DND-41 (cell line): ENCODE results near the gene GP1BA.

Experiments used
- ATAC-seq: fragments of 200-7000 bp; cut with Tn5 transposase; 3 replicates; pipeline ENCODE4 v1.9.1; 2021; ENCODE audit warnings: low read depth; ENCODE audit not compliant: insufficient read depth
- DNase-seq: peaks from one replicate; pipeline ENCODE4 v3.0.0-alpha.2; 2020
- H2AFZ ChIP-seq: 2 replicates; pipeline ENCODE4 v1.6.0; 2012; ENCODE audit warnings: low read depth, low read length
- H3K27ac ChIP-seq: 2 replicates; pipeline ENCODE4 v1.5.1; 2012; ENCODE audit warnings: low read length, inconsistent platforms
- H3K27me3 ChIP-seq: fragments of 200-600 bp; sonication (generic); 2 replicates; pipeline ENCODE4 v1.6.0; 2012; ENCODE audit warnings: low read length, mild to moderate bottlenecking, inconsistent platforms; ENCODE audit not compliant: insufficient read depth, poor library complexity
- H3K36me3 ChIP-seq: 2 replicates; pipeline ENCODE4 v1.5.1; 2012; ENCODE audit warnings: low read length, inconsistent platforms; ENCODE audit not compliant: insufficient read depth
- H3K4me1 ChIP-seq: 2 replicates; pipeline ENCODE4 v1.5.1; 2012; ENCODE audit warnings: mild to moderate bottlenecking, low read length; ENCODE audit not compliant: insufficient read depth
- H3K4me2 ChIP-seq: 2 replicates; pipeline ENCODE4 v1.6.0; 2012; ENCODE audit warnings: mild to moderate bottlenecking, moderate library complexity, low read length, inconsistent platforms; ENCODE audit not compliant: insufficient read depth
- H3K4me3 ChIP-seq, 2 experiments: fragments of 200-600 bp in 1 of 2; shearing (Covaris generic) in 1 of 2; 2 replicates each; pipeline ENCODE4 v1.5.1; 2012 to 2016; ENCODE audit warnings: inconsistent platforms in 2 of 2, low read length in 2 of 2, mild to moderate bottlenecking in 2 of 2, low read depth in 1 of 2, moderate library complexity in 1 of 2
- H3K79me2 ChIP-seq: 2 replicates; pipeline ENCODE4 v1.6.0; 2012; ENCODE audit warnings: low read length, inconsistent platforms; ENCODE audit not compliant: insufficient read depth
- H3K9ac ChIP-seq: 2 replicates; pipeline ENCODE4 v1.6.0; 2012; ENCODE audit warnings: low read depth, mild to moderate bottlenecking, inconsistent platforms, low read length, moderate library complexity
- H3K9me3 ChIP-seq: 2 replicates; pipeline ENCODE4 v1.5.1; 2012; ENCODE audit warnings: low read length, moderate library complexity, mild to moderate bottlenecking, inconsistent platforms; ENCODE audit not compliant: insufficient read depth, severe bottlenecking
- H4K20me1 ChIP-seq: 2 replicates; pipeline ENCODE4 v1.6.0; 2012; ENCODE audit warnings: low read length; ENCODE audit not compliant: insufficient read depth
- EZH2 ChIP-seq: IDR thresholded peaks from 3 replicates; pipeline ENCODE4 v1.6.1; 2012; ENCODE audit warnings: borderline replicate concordance, low read depth, mild to moderate bottlenecking, moderate library complexity, low read length, inconsistent platforms; ENCODE audit not compliant: severe bottlenecking
- TF ChIP-seq, protein P1 (sequence below): IDR thresholded peaks from 2 replicates; pipeline ENCODE4 v1.5.1; 2012; ENCODE audit warnings: borderline replicate concordance, low read length, moderate library complexity, mild to moderate bottlenecking; ENCODE audit not compliant: poor library complexity, severe bottlenecking; ENCODE audit errors: extremely low read depth

GP1BA gene

GRCh38 chr17:4933646-4934045 lies 1.6 kb downstream of the GP1BA start:
- Histone ChIP-seq H4K20me1 (peaks cover 17% of the 10 kb centered on the region; the same call in 1 of the 2 replicates), H2AFZ (no peak overlapping the region), H3K4me2 (no peak overlapping the region), H3K27ac (no peak overlapping the region), H3K4me1 (peaks cover 8% of the 10 kb centered on the region), H3K79me2 (peaks cover 8% of the 10 kb centered on the region), H3K36me3 (peaks cover 22% of the 10 kb centered on the region), H3K9ac (no peak overlapping the region), H3K4me3 (no peak overlapping the region), H3K27me3 (no peaks in the 10 kb centered on the region), H3K9me3 (no peaks in the 10 kb centered on the region)
- DNase-seq: no peak
- TF ChIP-seq, protein P1, sequence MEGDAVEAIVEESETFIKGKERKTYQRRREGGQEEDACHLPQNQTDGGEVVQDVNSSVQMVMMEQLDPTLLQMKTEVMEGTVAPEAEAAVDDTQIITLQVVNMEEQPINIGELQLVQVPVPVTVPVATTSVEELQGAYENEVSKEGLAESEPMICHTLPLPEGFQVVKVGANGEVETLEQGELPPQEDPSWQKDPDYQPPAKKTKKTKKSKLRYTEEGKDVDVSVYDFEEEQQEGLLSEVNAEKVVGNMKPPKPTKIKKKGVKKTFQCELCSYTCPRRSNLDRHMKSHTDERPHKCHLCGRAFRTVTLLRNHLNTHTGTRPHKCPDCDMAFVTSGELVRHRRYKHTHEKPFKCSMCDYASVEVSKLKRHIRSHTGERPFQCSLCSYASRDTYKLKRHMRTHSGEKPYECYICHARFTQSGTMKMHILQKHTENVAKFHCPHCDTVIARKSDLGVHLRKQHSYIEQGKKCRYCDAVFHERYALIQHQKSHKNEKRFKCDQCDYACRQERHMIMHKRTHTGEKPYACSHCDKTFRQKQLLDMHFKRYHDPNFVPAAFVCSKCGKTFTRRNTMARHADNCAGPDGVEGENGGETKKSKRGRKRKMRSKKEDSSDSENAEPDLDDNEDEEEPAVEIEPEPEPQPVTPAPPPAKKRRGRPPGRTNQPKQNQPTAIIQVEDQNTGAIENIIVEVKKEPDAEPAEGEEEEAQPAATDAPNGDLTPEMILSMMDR: no peak
- no peak for TF ChIP-seq EZH2
- ATAC-seq: peak; percentile 18; the same call in 1 of the 3 replicates

- ATAC-seq (peak; percentile 46), DNase-seq (no peak)
- Histone ChIP-seq H3K27ac (no peak overlapping the region), H3K36me3 (peaks cover 25% of the 10 kb centered on the region), H2AFZ (no peak overlapping the region), H3K4me1 (peaks cover 14% of the 10 kb centered on the region), H3K79me2 (peaks cover 15% of the 10 kb centered on the region), H3K9me3 (no peaks in the 10 kb centered on the region), H4K20me1 (peaks cover 19% of the 10 kb centered on the region; the same call in 1 of the 2 replicates), H3K4me3 (no peak overlapping the region), H3K27me3 (no peaks in the 10 kb centered on the region), H3K4me2 (no peak overlapping the region), H3K9ac (no peak overlapping the region)
- TF ChIP-seq, protein P1: no peak
- TF ChIP-seq EZH2: no peak
Measured at GRCh38 chr17:4934173-4934979, 2.3 kb downstream of the GP1BA start.

GRCh38 chr17:4935650-4936049 lies 3.6 kb downstream of the GP1BA start:
- peaks cover 19% of the 10 kb centered on the region; the same call in 1 of the 2 replicates for H4K20me1 ChIP-seq

More at GRCh38 chr17:4935650-4936049, 3.6 kb downstream of the GP1BA start:
- Histone ChIP-seq H3K79me2 (peaks cover 21% of the 10 kb centered on the region), H3K36me3 (peaks cover 25% of the 10 kb centered on the region), H3K9ac (no peak overlapping the region), H3K4me3 (no peak overlapping the region), H2AFZ (no peak overlapping the region), H3K9me3 (no peaks in the 10 kb centered on the region), H3K4me1 (peaks cover 14% of the 10 kb centered on the region), H3K27ac (no peak overlapping the region), H3K4me2 (no peak overlapping the region), H3K27me3 (no peaks in the 10 kb centered on the region)
- ATAC-seq (no peak), DNase-seq (no peak)
- no peak for TF ChIP-seq EZH2
- TF ChIP-seq, protein P1: no peak
